Ascending aorta (tissue), 2 donors: ENCODE data around the gene ARCN1. TPM values are rescaled to one million over a fixed set of nuclear protein-coding genes. Genes with fewer than 3 reads are reported as not detected.

Source experiments
- DNase-seq, 2 donors: peaks; one replicate each; pipeline ENCODE4 v3.0.0-alpha.2; 2019; ENCODE audit warnings: low spot score in 2 of 2
- H3K27ac ChIP-seq, 2 donors: fragments of 200-600 bp; sonication (generic); one replicate each; pipeline ENCODE4 v1.5.1; 2016 to 2017; ENCODE audit warnings: mild to moderate bottlenecking in 1 of 2
- H3K27me3 ChIP-seq: fragments of 200-600 bp; sonication (generic); one replicate; pipeline ENCODE4 v1.5.1; 2017
- H3K36me3 ChIP-seq, 2 donors: fragments of 200-600 bp; sonication (generic); one replicate each; pipeline ENCODE4 v1.5.1; 2016
- H3K4me1 ChIP-seq, 2 donors: fragments of 200-600 bp; sonication (generic); one replicate each; pipeline ENCODE4 v1.5.1; 2016 to 2017; ENCODE audit warnings: mild to moderate bottlenecking in 1 of 2
- H3K4me3 ChIP-seq, 2 donors: fragments of 200-600 bp; sonication (generic); one replicate each; pipeline ENCODE4 v1.5.1; 2016 to 2017; ENCODE audit warnings: mild to moderate bottlenecking in 1 of 2
- H3K9me3 ChIP-seq, 2 donors: fragments of 200-600 bp; sonication (generic); one replicate each; pipeline ENCODE4 v1.5.1; 2016
- intact Hi-C: fragments of 100-400 bp; cut with DNase I; formaldehyde crosslinking; loops from one replicate; pipeline ENCODE4 v1.15.1; 2023
- total RNA-seq: library from RNA; depleted of rRNA; stranded (reverse); fragments of >200 nt; gene quantifications from one replicate; pipeline ENCODE4 v1.1.0, GENCODE V29; 2016
- TF ChIP-seq, protein P1 (sequence below), 3 experiments: fragments of 200-600 bp in 2 of 3; fragments of 450-650 bp in 1 of 3; sonication (generic) in 2 of 3; IDR thresholded peaks; one replicate each; pipeline ENCODE4 v1.5.1; 2016 to 2019; ENCODE audit warnings: antibody characterized with exemption in 3 of 3, mild to moderate bottlenecking in 1 of 3, moderate library complexity in 1 of 3

ARCN1 gene
- total RNA-seq, 1 donor from 2014 or later: 93.8 TPM

DNA sequence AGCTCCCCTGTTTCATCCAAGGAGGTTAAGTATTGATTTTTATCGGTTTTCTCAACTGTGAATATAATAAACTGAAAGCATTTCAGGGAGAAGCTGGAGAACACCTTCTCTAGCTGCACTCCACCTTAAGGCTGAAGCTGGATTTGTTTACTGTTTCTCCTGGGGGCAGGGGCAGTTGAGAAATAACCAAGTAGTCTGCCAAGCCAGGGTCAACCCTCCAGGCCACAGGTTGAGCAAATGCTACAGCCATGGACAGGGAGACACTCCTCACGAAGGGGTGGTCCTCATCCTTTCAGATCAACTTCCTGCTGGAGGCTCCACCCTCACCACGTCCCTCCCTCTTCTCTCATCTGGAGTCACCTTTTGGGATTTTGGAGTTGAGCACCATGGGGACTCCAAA is 45.1 kb upstream of the ARCN1 start, which contains the start of gene TTC36:
Gene TTC36, plus strand, starts transcription at position 366 of the 400 bp plus-strand sequence. Its CDS starts 21 bp downstream, at position 387.
- H3K36me3 ChIP-seq: peaks cover 26 to 31% of the 10 kb centered on the region in 2 donors
- intact Hi-C loops: no loop called here
- H3K27ac ChIP-seq: no peak within 1 kb of the TSS
- peaks cover 0 to 21% of the 10 kb centered on the region in 2 donors for H3K4me1 ChIP-seq
- DNase-seq: no peak
- no peak within 1 kb of the TSS for H3K4me3 ChIP-seq
- TF ChIP-seq, protein P1, sequence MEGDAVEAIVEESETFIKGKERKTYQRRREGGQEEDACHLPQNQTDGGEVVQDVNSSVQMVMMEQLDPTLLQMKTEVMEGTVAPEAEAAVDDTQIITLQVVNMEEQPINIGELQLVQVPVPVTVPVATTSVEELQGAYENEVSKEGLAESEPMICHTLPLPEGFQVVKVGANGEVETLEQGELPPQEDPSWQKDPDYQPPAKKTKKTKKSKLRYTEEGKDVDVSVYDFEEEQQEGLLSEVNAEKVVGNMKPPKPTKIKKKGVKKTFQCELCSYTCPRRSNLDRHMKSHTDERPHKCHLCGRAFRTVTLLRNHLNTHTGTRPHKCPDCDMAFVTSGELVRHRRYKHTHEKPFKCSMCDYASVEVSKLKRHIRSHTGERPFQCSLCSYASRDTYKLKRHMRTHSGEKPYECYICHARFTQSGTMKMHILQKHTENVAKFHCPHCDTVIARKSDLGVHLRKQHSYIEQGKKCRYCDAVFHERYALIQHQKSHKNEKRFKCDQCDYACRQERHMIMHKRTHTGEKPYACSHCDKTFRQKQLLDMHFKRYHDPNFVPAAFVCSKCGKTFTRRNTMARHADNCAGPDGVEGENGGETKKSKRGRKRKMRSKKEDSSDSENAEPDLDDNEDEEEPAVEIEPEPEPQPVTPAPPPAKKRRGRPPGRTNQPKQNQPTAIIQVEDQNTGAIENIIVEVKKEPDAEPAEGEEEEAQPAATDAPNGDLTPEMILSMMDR (IDR thresholded peaks at IDR 0.05): no peak
- H3K9me3 ChIP-seq: no peaks in the 10 kb centered on the region
- H3K27me3 ChIP-seq: no peaks in the 10 kb centered on the region

DNA sequence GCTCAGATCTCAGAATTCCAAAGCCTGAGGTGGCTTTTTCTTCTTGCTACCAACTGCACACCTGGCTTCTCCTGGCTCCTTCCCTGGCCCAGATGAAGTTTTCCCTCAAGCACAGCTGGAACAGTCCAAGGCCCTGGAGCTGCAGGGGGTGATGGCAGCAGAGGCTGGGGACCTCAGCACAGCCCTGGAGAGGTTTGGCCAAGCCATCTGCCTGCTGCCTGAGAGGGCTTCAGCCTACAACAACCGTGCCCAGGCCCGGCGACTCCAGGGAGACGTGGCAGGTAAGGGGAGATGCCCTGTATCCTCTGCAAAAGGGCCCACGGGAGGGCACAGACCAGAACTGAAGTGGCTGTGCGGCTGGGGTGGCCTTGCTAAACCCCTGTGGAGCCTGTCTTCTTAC is 43.7 kb upstream of the ARCN1 start:
- TF ChIP-seq, protein P1 (IDR thresholded peaks at IDR 0.05): no peak
- H3K4me3 ChIP-seq: no peak overlapping the region
- H3K27ac ChIP-seq: no peak overlapping the region
- no peaks in the 10 kb centered on the region for H3K27me3 ChIP-seq
- intact Hi-C loops: no loop called here
- H3K4me1 ChIP-seq: peaks cover 0 to 21% of the 10 kb centered on the region in 2 donors
- H3K9me3 ChIP-seq: no peaks in the 10 kb centered on the region
- peaks cover 14 to 17% of the 10 kb centered on the region in 2 donors for H3K36me3 ChIP-seq
- DNase-seq: no peak

DNA sequence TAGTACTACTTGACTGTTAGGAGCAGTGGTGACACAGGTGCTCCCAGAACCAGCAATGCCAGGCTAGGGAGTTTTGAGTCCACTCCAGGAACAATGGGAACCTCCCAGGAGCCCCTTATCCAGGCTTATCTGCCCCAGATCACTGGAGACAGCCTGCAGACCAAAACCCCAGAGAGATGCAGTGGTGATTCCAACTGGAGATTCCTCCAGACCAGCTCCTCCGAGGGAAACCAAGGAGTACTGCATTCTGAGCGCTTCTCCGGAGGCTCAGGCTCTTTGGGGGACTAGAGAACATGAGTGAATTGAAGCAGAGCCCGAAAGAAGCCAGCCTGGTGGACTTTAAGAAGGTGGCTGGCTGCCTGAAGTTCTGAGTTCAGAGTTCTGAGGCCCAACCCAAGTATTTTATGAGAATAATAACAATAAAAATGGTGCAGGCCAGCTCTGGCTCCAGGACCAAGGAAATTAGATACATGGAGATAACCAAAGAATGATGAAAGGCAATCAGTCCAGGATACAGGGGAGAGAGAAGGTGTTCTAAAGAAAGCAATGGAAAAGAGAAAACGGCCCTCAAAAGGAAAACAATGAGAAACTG is 42.5 kb upstream of the ARCN1 start:
- intact Hi-C loops: loop anchor here (2.0 kb wide), 1 partner anchor 37 kb away; no protein-coding TSS in a partner anchor

DNA sequence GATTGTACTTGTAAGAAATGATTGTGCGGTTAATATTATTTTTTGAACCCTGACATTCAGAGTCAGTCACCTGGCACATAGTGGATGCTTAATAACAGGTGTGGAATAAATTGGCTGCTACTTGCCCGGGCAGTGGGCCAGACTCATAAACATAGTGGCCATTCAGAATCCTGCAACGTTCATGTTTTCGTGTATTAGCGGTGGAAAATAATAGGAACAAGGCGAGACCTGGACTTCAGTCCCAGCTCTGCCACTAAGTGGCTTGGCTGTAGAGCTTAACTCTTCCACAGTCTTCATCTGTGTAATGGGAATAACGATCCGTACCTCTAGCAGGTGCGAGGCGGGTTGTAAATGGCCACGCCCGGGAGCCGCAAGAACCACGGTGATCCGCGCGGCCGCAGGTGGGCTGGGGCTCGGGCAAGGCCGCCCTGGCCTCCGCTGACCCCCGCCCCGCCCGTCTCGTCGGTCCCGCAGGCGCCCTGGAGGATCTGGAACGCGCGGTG is 42.0 kb upstream of the ARCN1 start:
- Histone ChIP-seq H3K27me3 (no peaks in the 10 kb centered on the region), H3K4me1 (peaks cover 0 to 21% of the 10 kb centered on the region in 2 donors), H3K27ac (peak overlapping the region; percentile 71 to 73), H3K9me3 (no peaks in the 10 kb centered on the region), H3K36me3 (peaks cover under 1 to 13% of the 10 kb centered on the region in 2 donors), H3K4me3 (peak overlapping the region; percentile 84 to 92)
- TF ChIP-seq, protein P1 (IDR thresholded peaks at IDR 0.05): no peak
- no peak for DNase-seq
- intact Hi-C loops: loop anchor here (2.0 kb wide), 1 partner anchor 37 kb away; no protein-coding TSS in a partner anchor

More for the DNA sequence above, 42.5 kb upstream of the ARCN1 start:
- TF ChIP-seq, protein P1 (IDR thresholded peaks at IDR 0.05): no peak
- peaks cover 6 to 13% of the 10 kb centered on the region in 2 donors for H3K36me3 ChIP-seq
- no peak overlapping the region for H3K27ac ChIP-seq
- peaks cover 0 to 21% of the 10 kb centered on the region in 2 donors for H3K4me1 ChIP-seq
- H3K4me3 ChIP-seq: peak overlapping the region; percentile 84 to 92
- no peaks in the 10 kb centered on the region for H3K9me3 ChIP-seq
- DNase-seq: no peak
- H3K27me3 ChIP-seq: no peaks in the 10 kb centered on the region

DNA sequence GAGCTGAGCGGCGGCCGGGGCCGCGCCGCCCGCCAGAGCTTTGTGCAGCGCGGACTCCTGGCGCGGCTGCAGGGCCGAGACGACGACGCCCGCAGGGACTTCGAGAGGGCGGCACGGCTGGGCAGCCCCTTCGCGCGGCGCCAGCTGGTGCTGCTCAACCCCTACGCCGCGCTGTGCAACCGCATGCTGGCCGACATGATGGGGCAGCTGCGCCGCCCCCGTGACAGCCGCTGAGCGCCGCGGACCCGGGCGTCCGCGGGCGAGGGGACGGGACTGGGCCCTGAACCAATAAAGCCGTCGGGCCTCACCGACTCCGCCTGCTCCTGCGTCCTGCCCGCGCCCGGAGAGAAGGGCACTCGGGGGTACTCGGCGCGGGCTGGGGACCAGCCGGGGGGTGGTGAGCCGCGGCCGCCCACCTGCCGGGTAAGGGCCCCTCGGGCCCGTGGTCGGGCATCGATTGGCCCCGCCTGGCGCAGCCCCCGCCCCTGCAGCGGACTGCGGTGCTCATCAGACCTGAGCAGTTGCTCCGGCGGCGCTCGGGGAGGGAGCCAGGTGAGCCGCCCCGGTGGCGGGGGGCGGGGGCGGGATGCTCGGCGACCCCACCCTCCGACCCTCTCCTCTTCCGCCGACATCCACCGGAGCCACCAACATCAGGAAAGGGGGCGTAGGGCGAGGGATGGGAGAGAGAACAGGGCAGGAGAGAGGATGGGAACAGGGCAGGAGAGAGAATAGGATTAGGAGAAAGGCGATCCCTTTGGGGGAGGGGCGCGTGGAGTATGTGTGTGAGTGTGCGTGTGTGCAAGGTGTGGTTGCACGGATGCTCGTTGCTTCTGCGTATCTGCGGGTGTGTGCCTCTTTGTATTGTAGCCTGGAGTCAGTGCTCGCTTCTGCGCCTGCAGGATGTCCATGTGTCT is 41.3 kb upstream of the ARCN1 start, which contains the start of gene TMEM25:
Gene TMEM25, plus strand, starts transcription at position 510 of the 914 bp plus-strand sequence. CDS start 610 bp downstream, outside the sequence.
- peak within 1 kb of the TSS; percentile 71 to 73 for H3K27ac ChIP-seq
- H3K36me3 ChIP-seq: peaks cover 0 to 18% of the 10 kb centered on the region in 2 donors
- DNase-seq: peak in 1 of 2 donors; percentile 81
- TF ChIP-seq, protein P1 (IDR thresholded peaks at IDR 0.05): no peak
- H3K9me3 ChIP-seq: no peaks in the 10 kb centered on the region
- intact Hi-C loops: loop anchor here (2.0 kb wide), 1 partner anchor 36 kb away; no protein-coding TSS in a partner anchor
- peaks cover 0 to 21% of the 10 kb centered on the region in 2 donors for H3K4me1 ChIP-seq
- H3K27me3 ChIP-seq: no peaks in the 10 kb centered on the region
- H3K4me3 ChIP-seq: peak within 1 kb of the TSS; percentile 84 to 92
